OCI-M1 (cell line): ENCODE results near the gene NRXN3.
A peak's percentile ranks its signal among the peaks of the same experiment; 100 is the strongest.
"Not testable (repeated sequence)": the region's sequence is repeated elsewhere in the genome, so short reads cannot be mapped to it uniquely, and the experiment has no call there.

Source experiments
- DNase-seq: peaks from one replicate; lab custom pipeline; 2025; lab: John Stamatoyannopoulos, UW

NRXN3 gene

DNA sequence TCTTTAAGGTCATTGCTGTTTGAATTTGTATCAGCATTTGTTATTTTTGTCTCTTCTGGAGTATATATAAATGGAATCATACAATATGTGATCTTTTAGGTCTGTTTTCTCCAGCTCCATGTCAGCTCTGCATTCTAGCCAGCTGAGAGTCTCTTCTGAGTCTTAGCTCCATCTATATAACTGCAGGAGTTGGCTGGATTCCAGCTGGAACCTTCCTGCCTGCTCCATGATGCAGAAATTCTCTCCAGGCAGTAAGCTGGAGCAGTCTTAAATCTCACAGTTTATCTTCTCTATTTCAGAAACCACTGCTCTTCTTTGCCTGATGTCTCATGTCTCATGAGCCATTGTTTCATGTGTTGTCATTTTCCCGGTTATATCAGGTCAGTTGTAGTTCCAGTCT, 827.6 kb downstream of the NRXN3 start:
- no peak for DNase-seq

DNA sequence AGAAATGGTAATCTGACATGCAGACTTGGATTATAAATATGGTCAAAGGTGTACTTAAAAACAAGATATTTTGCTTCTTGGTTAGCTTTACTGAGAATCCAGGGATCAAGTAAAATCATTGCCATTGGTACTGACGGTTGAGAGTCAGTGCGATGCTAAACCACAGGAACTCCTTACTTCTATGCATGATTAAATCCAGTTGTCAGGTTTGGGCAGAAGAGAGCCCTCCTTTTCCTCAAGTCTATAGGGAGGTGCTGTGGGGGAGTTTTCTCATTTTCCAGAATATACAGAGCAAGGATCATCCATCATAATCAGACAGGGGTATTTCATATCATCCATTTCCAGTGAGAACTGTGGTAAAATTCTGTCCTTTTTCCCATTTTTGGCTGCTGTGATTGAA, 839.1 kb downstream of the NRXN3 start:
- DNase-seq: no peak

DNA sequence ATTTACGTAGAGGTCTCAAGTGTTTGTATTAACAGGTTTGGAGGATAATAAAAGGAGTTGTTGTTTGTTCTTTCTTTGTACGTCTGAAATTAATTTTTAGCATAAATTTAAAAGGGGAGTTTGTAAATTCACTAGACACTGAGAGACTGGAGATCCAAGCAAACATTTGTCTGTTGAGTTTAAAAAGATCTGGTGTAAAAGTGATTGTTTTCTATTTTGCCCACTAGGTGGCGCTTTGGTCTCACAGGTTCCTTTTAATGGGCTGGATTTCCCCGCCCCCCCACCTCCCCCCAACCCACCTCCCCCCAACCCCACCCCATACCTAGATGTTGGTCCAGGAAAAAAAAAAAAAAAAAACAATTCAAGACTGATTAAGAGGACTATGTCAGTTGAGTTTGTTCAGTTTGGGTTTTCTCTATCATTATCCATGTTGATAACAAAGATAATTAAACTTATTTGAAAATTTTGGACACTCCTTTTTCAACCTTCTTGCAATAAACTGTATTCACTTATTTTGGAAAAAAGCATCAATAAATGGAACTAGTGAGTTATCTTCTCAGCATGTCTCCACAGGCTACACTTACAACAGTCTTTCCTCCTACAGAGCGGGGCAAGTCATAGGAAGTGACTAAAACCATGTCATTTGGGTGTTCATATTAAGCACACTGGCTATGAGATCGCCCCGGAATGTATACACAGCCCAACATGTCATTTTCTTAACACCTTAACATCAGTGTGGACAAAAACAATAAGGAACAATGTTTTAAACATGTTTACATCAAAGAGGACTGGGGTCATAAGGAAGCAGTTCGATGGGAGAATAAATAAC, 841.1 kb downstream of the NRXN3 start:
- peak; percentile 40 for DNase-seq

DNA sequence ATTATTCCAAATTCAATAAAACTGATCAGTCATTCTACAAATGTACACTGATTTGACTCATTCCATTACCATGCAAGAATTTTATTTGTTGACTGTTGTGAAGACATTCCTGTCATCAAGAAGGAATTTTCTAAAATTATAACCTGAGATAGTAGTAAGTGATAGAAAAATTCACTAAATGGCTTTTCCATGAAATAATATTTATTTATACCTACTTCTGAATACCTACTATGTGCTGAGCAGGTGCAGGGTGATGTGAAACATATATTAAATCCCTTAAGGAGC, 841.7 kb downstream of the NRXN3 start:
- DNase-seq: no peak

DNA sequence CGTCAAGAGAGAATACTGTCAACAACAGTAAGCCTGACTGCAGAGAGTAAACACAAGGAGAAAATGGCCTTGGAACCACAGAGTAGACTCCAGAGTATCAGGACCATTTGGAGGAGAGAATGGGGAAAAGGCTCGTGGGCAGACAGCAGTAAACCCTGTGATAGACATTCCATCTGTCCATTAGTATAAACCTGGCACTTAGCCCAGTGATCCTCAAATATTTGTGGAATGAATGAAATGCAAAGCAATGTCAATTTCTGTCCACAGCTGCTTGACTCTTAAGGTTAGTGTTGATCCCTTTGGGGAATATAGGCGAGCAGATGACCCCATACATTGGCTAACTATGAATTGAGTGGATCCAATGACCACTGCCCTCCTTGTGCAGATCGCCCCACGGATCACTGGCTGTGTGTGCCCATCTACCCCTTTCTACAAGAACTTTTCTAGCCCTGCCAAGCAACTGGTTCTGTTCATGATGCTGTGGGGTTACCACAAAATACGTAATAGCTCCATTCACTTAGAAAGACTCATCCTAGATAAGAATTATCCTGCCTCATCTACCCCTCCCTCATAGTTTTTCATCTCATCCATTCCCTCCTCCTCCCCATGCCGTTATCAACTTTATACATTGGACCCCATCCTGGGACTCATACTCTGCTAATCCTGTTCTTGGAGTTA, 846.8 kb downstream of the NRXN3 start:
- DNase-seq: no peak

DNA sequence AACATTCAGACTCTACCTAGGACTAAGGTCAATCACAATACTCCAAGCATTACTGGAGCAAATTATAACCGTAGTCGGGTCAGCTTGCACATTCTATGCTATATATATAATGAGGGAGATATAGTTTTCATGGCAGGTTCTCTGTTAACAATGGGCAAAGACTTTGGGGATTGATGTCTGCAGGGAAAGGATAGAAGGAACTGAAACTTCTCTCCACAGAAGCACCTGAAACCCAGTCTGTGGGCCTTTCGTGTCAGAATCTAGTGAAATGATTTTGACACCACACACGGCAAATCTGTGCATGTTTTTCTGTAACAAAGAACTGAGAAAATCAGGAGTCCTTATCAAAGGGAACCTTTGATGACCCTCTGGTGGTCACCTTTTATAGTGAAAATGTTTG, 847.4 kb downstream of the NRXN3 start:
- DNase-seq: no peak

DNA sequence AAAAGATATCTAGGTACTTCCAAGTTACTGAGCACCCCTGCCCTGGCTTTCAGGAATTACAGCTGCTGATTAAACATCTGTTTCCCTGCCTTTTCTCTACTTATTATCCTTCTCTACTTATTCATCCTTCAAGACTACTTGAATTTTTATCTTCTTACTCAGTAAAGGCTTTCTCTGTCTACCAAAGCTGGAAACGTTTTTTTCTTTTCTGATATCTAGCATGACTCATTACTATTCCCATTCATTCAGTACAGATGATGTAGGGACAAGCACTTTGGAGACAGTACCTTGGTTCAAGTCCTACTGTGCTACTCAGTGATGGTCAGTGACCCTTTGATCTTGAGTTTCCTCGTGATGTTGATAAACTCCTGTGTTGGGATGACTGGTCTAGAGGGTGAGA, 848.7 kb downstream of the NRXN3 start:
- no peak for DNase-seq

DNA sequence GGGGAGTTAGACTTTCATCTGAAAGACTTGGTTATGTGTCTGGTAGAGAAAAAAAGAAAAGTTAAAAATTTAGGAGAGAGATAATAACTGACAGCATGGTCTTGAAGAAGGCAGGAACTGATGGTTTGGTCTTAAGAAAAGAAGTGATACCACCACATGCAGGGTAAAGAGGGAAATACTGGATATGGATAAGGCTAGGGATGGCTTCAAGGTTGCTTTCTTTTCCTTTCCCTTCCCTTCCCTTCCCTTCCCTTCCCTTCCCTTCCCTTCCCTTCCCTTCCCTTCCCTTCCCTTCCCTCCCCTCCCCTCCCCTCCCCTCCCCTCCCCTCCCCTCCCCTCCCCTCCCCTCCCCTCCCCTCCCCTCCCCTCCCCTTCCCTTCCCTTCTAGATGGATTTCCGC, 849.7 kb downstream of the NRXN3 start:
- not testable (repeated sequence) for DNase-seq

DNA sequence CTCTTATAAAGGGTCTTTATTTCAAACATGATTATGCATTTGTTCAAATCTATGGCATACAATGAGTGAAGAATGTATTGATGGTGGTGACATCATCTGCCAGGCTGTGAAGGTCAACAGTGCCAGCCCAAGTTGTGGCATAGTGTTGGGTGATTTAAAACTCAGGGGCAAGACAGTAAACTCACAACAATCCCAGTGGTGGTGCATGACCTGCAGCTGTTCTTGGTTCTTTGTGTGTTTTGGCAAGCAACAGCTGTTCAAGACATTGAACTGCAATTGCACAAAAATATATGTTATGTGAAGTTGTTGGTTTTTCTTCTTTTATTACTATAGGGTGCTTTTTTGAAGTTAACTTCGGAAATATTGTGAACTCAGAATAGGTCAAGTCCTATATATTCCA, 851.6 kb downstream of the NRXN3 start:
- DNase-seq: no peak

DNA sequence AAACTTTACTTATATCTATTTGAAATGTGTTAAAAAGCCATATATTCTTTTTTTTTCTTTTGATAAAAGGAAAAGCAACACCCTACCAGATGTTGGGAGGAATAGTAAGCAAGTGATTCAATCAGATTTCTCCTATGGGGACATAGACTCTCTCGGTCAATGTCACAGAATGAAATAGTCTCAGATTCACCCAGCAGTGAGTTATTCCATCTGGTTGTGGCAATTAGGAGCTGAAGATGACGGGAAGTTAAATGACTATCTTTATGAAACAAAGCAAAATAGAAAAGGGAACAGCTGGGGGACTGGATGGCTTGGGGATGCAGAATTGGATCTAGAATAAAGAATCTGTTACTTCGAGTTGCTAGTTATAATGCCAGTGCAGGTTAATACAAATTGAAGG, 857.0 kb downstream of the NRXN3 start:
- DNase-seq: no peak

DNA sequence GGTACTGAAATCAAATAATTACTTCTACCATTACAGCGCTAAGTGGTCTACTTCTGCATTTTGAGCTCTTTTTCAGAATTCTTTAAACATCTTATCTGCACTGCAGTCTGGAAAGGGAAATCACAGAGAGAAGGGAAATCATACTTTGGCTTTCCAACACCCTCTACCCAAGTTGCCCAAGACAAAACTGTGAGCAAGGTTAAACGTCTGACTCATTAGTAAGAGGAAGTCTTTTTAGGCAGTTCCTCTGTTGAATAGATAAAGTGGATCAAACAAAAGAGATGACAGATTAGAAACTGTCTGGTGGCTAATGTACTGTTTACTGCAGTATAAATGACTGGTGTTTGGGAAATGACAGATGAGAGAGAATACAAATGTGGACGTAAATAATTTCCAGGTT, 858.1 kb downstream of the NRXN3 start:
- peak; percentile 88 for DNase-seq

DNA sequence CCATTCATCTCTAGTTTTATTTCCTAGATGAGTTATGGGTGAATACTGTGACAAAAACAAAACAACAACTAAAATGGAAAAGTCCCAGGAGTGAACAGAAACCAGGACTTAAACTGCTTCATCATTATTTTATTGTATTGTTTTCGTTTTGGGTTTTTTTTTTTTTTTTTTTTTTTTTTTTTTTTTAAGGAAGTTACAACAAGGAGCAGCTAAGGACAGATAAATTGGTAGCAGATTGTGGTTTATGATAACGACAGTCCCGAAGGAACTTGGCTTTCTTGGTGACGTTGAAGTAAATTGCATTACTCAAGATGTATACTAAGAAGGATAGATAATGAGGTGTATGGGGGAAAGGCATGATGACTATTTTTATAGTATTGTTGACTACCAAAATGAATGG, 866.3 kb downstream of the NRXN3 start:
- peak; percentile 74 for DNase-seq

DNA sequence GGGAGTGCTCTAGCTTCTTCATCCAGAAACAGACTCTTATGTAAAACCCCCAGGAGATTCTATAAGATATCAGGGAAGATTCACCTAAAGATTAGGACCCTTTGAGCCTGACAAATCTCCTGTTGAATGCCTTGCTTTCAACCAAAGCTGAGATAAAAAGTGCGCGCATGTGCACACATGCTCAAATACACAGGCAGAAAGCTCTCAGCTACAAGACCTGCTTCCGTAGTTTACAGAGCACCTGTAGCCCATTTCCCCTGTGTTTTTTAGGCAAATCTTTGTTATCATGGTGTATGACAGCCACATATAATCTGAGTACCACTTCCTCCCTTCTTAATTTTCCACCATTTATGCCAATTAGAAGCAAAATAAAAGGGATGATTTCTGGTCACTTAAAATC, 866.9 kb downstream of the NRXN3 start:
- no peak for DNase-seq

DNA sequence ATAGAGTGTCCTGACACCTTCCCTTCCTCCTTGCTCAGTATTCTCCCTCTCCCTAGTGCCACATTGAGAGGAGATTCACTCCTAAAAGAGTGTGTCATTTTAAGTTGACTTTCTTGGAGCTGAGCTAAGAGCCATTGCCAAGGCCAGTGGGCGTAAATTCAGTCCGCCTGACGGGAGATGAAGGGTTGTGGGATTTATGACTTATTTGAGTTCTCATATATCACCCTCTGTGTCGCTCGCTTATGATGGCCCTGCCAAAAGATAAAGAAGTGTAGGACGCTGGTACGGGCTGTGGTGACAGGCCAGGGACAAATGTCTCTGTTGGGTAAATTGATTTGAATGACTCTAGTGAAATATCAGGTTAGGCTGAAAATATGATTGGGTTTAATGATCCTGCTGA, 867.4 kb downstream of the NRXN3 start:
- peak; percentile 60 for DNase-seq

DNA sequence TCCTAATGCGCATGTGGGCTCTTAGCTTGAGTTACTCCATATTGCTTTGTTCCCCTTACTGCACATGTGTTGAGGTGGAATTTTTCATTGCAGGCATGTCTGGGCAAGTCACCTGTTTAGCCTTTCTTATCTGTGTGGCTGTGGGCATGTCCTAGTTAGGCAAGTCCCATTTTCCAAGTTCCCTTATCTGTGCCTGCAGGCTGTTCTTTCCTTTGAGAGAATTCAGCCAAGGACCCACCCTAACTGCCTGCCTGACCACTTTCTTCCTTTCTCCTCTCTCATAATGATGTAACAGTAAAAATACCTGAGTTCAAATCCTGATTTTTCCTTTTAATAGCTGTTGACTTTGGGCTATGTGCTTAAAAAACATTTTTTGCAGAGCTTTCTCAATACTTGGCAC, 870.6 kb downstream of the NRXN3 start:
- peak; percentile 31 for DNase-seq

DNA sequence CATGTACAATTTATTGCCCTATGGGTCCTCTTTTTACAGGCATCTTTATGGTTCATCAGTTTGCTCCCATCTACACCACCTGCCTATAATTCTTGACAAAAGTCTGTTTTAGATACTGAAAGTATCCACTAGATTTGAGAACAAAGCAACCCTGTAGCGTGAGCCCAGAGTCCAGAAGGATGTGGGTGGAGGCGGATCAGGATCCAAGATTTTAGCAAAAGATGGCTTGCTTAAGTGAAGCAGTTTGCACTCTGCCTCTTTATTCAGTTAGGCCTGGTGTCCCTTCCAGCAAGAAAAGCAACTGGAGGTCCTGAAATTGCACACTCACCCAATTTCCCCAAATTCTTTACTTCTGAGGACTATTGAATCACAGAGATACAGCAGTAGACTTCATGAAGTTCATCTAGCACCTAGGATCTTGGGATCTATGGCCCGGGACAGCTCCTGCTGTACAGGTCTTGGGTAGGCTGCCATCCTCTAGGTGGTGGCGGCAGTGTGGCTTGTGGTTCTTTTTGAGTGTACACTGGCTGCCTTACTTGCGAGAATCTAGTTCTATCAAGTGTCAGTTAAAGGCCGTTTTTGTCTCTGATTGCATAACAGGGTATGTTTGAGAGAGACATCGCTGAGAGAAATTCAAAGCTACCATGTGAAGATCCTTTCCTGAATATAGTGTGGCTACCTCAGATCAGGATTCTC, 873.2 kb downstream of the NRXN3 start:
- no peak for DNase-seq

DNA sequence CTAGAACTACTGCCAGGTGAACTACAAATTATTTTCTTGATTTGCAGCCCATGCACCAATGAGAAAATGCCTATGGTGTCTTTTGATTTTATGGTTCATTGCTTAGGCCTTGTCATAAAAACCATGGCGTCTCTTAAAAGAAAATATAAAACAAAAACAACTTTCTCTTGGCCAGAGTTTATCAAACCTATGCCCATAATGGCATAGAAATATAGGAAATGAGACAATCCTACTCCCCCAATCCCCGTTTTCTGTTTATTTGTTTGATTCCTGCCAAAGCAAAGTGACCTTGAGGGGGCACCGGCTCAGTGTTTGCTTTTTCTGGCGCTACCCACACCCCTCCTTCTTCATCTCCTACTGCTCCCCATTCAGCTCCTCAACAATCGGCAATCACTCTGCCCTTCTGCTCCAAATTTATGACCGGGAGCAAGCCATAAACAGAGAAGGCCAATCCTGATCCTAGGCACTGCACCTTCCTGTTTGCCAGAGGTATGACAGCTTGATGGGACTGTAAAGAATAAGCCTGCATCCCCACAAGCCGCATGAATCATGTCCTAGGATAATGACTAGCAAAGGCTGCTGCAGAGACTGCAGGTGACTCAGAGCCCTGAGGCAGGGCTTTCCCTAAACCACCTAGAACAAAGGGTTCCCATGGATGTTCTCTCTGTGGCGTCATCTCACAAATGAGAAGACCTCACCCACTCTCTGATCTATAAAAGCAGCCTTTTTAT, 874.9 kb downstream of the NRXN3 start:
- no peak for DNase-seq

DNA sequence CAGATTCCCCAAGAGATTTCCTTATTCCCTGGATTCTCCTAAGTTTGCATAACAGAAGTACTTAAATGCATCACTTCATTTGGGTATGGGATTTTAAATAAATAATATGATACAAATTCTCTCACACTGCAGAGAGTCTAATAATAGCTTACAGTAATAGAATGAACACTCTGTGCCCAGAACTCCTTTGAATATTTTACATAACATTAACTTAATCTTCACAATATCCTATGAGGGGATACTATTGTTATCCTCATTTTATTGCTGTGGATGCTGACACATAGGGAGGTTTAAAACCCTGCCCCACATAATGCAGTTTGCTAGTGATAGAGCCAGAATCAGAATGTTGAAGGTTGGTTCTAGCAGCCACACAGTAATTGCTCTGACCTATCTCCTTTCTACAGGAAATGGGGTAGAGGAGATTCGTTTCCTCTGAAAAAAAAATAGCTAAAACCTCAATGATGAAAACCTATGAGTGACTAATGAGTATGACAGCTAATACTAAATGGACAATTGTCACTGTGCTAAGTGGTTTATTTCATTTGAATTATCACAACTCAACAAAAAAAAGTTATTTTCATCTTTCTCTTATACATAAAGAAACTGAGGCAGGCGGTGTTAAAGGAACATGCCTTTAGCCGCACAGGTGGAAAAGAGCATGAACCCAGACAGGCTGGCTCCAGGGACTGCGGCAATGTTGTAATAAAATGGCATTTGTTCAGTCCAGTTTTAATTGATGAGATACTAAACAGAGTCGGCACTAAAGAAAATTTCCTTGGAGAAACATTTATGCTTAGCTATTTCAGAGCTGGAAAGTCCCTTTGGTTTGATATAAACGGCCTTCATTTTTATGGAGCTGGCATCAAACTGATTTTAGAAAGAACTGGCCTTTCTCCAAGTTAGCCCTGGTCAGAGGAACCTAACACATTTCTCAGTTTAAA, 880.9 kb downstream of the NRXN3 start:
- DNase-seq: no peak

DNA sequence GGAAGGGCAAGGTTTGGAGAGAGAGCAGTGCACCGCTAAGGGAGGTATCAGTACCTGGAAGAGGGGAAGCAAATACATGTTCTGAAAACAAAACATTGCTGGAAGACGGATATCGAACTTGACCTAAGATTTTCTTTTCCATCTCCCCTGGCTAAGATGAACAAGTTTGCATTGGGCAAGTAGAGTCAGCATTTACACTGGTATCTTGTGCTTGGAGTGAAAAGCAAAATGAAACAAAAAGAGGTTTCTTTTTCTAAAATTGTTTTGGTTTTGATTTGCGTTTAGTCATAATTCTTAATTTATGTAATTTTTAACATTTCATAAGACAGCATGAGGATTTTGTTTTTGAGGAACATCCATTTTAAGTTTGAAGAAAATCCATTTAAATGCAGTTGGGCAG, 881.6 kb downstream of the NRXN3 start:
- DNase-seq: no peak

DNA sequence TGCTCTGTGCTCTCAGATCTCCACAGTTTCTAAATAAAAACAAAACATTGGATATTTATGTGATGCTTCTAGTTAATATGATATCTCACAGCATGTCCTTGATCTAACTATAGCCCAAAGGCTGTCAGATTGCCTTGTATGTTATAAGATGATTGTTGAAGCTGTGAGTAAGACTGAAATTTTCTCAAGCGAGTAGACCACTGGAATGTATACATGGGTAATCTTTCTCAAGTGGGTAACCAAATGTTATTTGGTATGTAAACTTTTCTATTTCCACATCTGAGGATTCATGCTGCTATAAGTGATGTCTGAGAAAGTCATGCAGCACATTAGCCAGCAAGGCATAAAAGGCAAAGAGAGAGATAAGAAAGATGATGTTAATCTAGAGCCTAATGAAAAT, 886.7 kb downstream of the NRXN3 start:
- DNase-seq: no peak

DNA sequence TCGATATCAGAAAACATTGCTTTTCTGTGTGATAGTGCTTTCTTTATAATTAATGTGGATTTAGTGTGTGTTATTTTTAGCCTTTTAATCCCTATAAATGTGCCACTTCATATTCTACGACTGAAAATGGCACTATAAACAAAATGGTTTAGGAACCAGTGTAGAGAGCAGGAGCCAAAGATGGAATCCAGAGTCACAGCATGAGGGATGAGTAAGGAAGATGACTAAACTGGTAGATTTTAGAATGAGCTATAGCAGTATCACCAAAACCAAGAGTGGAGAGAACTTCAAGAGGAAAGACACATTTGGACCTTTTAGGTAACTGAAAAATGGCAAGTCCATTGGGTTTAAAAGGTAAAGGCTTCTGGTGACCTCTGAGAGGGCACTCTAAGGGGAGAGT, 887.2 kb downstream of the NRXN3 start:
- no peak for DNase-seq

DNA sequence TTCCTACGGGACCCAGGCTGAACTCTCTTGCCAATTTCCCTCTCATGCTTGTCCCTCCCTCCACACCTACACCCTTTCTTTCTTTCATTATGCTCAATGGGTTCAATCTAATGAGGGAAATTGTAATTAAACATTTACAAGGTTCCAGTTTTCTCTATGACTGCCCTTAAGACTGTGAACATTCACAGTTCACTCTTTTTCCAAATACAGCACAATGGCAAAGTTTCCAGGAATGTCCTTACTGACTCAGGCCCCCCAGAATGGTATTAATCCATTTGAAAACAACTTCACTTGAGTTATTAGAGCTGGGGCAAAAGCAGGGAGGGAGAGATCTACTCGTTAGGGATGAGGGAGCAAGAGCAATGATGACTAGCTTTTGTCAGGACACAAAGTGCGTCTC, 892.1 kb downstream of the NRXN3 start:
- no peak for DNase-seq
